GM12891 (cell line): ENCODE measurements around the gene ZBTB7B.

ENCODE experiments used
- DNase-seq: peaks from one replicate; pipeline ENCODE4 v3.0.0; 2011; ENCODE audit warnings: low spot score; ENCODE audit not compliant: insufficient read length
- FAIRE-seq: peaks from 2 replicates; lab custom pipeline; 2011; peaks lifted over from hg19 to GRCh38; lab: Jason Lieb, UNC
- PAX5 ChIP-seq: IDR thresholded peaks from 2 replicates; pipeline ENCODE4 v1.6.1; 2011; ENCODE audit warnings: low read length, moderate library complexity, mild to moderate bottlenecking; ENCODE audit not compliant: insufficient read depth, severe bottlenecking
- POLR2A ChIP-seq: IDR thresholded peaks from 2 replicates; pipeline ENCODE4 v1.6.1; 2011; ENCODE audit warnings: low read depth, low read length, control low read depth
- POLR2AphosphoS5 ChIP-seq: IDR thresholded peaks from 2 replicates; pipeline ENCODE4 v1.6.1; 2011; ENCODE audit warnings: low read depth, low read length, control low read depth
- POU2F2 ChIP-seq: IDR thresholded peaks from 2 replicates; pipeline ENCODE4 v1.6.1; 2011; ENCODE audit warnings: low read depth, mild to moderate bottlenecking, control low read depth, low read length, moderate library complexity
- SPI1 ChIP-seq: IDR thresholded peaks from 2 replicates; pipeline ENCODE4 v1.6.1; 2011; ENCODE audit warnings: low read depth, low read length, control low read depth
- TAF1 ChIP-seq: IDR thresholded peaks from 2 replicates; pipeline ENCODE4 v1.6.1; 2011; ENCODE audit warnings: low read depth, low read length, control low read depth

ZBTB7B gene

DNA sequence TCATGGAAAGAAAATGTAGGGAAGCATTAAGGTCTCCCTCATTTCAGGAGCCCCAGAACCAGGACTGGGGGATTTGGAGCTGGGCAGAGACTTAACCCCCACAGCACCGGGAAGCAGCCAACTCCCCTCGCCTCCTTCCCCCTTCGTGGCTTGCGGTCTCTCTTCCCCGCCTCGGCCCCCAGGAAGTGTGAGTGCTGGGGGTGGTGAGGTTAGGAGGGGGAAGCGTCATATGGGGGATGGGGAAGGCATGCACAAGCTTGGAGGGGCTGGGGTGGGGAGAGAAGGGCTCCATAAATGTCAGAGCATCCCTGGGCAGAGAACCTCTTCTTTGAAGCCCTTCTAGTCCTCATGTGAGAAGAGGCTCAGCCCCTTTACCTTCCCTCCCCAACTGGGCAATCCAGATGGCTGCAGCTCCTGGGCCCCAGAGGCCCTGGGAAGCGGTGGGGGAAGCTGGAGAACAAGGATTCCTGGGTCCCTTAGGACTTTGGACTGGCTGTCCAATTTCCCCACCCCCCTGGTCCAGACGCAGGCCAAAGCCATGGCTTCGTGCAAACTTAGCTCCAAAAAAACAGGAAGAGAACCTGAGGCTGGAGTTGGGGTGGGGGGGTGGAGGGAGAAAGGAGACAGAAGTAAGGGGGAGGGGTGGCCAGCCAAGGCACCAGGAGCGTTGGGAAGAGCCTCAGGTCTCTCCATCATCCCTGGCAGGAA is 7.8 kb downstream of the ZBTB7B start:
- FAIRE-seq (peak; percentile 60), DNase-seq (no peak)
- TF ChIP-seq TAF1, result no peak
- no peak for TF ChIP-seq POLR2AphosphoS5

DNA sequence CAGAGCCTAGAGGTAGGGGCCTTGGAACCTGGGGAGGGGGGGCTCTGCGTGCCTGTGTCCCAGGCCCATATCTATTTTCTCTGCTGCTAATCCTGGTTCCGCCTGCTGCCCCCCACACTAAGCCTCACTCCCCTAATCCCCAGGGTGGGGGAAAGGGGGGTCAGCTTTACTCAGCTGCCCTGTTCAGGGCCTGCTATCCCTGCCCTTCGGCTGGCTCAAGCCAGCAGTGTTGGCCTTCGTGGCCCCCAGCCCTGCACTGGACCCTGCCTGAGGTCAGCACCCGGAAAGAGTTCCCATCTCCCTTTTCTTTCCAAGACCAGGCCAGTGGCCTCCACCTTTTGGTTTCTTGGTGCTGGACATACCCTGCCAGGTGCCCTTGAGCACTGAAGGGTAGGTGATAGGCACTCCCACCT is 8.4 kb downstream of the ZBTB7B start:
- TF ChIP-seq TAF1, result no peak
- no peak for TF ChIP-seq POLR2AphosphoS5
- no peak for TF ChIP-seq POLR2A
- no peak for TF ChIP-seq PAX5
- TF ChIP-seq SPI1, result no peak
- TF ChIP-seq POU2F2, result no peak
- DNase-seq (no peak), FAIRE-seq (no peak)

DNA sequence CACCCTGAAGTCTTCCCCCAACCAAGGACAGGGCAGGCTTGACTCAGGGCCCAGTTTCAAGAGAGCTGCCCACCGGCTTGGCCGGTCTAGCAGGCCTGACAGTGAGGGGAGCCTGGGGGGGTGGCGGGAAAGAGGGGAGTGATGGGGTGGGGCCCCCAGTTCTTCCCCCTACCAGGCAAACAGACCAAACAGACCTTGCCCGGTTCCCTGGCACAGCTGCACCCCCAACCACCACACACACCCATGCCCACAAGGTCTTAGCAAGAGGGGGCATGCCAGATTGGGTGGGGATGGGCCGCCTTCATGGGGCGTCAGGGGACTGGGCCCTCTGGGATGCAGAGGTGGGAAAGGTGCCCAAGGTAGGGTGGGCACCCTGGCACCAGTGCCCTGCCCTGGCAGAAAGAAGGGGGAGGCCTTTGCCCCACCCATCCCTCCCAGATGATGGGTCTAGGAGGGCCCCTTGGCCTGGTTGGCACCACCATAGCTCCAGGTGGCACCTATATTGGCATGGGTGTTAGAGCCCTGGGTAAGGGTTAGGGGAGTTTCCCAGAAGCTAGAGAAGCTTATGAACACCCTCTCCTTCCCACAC is 8.9 kb downstream of the ZBTB7B start:
- DNase-seq, result no peak
- TF ChIP-seq TAF1, result no peak
- no peak for FAIRE-seq

DNA sequence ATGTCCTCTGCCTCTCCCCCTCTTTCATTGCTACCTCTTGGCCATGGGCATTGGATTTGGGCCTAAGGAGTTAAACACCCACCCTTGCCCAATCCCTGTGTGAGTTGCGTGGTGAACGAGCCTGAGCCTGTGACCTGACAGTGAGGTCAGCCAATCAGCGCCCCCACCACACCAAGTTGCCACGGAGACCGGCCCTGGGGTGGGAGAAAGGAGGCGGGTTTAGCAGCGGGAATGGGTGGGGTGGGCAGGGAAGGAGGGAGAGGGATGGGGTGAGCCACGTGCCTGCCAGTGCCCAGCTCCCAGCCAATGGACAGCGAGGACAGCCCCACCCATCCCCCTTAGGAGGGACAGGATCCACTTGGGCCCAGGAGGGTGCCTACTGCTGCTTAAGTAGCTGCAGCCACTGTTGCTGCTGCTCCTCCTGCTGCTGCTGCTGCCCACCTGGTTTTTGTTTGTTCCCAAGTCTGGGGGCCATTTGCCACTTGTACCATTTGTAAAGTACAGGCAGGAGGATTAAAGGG is 9.5 kb downstream of the ZBTB7B start:
- TF ChIP-seq PAX5 (no peak), SPI1 (no peak), POLR2AphosphoS5 (no peak), TAF1 (no peak), POU2F2 (no peak)
- FAIRE-seq (no peak), DNase-seq (no peak)

DNA sequence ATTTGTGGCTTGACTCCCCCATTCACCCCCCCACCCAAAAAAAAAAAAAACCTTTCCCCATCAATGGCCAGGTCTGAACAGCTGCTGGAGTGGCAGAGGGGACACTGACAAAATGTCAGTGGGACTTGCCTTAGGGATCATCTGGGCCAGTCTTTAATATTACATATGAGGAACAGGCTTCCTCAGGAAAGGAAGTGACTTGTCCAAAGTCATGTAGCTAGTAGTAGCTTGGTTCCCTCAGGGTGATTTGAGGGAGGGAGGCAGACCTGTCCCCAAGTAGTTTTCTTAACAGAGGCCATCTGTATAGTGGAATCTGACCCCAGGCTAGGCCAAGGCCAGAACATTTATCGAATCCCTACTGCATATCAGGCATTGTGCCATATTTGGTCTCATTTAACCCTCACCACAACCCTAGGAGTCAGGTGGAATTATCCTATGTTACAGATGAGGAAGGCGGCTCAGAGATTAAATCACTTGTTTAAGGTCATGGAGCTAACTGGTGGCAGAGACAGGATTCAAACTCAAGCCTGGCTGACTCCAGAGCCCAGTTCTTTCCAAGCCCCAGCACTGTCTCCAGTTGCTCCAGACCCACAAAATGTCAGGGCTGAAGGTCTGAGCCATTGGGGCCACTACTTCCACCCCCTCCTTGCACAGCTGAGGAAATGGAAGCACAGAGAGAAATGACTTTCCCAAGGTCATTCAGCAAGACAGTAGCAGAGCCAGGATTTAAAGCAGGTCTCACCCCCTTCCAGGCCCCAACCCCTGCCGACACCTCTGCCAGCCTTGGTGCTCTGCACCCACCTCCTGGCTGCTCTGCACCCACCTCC is 10.4 kb downstream of the ZBTB7B start:
- DNase-seq, result no peak
- FAIRE-seq, result no peak
- TF ChIP-seq PAX5 (no peak), TAF1 (no peak), SPI1 (no peak), POU2F2 (no peak), POLR2AphosphoS5 (no peak), POLR2A (no peak)

DNA sequence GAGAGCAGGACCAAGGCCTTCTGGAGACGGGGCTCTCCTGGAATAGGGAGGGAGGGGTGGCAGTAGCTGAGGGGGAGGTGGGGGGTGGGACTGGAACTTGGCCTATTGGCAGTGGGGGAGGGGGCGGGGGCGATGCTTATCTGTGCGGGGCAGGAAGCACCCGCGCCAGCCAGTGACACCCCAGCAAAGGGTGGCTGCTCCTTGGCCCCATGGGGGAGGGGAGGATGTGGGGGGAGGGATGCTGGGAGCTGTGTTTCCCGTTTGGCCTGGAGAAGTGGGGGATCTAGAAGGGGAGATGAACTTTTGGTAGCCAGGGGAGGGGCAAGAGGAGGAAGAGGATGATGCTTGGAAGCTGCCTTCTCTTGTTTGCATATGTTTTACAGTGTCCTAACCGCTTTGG is 11.0 kb downstream of the ZBTB7B start:
- FAIRE-seq, result peak; percentile 16
- DNase-seq, result no peak
- no peak for TF ChIP-seq POLR2A
- TF ChIP-seq PAX5, result no peak
- no peak for TF ChIP-seq TAF1
- TF ChIP-seq SPI1, result no peak

DNA sequence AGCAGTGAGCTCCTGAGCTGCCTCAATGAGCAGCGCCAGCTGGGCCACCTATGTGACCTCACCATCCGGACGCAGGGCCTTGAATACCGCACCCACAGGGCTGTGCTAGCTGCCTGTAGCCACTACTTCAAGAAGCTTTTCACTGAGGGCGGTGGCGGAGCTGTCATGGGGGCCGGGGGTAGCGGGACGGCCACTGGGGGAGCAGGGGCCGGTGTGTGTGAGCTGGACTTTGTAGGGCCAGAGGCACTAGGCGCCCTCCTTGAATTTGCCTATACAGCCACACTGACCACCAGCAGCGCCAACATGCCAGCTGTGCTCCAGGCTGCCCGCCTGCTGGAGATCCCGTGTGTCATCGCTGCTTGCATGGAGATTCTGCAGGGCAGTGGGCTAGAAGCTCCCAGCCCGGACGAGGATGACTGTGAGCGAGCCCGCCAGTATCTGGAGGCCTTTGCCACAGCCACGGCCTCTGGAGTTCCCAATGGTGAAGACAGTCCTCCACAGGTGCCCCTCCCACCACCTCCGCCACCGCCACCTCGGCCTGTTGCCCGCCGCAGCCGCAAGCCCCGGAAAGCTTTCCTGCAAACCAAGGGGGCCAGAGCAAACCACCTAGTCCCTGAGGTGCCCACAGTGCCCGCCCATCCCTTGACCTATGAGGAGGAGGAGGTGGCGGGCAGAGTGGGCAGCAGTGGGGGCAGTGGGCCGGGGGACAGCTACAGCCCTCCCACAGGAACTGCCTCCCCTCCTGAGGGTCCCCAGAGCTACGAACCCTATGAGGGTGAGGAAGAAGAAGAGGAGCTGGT is 12.3 kb downstream of the ZBTB7B start:
- TF ChIP-seq POLR2A (no peak), POLR2AphosphoS5 (no peak), TAF1 (no peak)
- no peak for FAIRE-seq
- DNase-seq, result no peak

DNA sequence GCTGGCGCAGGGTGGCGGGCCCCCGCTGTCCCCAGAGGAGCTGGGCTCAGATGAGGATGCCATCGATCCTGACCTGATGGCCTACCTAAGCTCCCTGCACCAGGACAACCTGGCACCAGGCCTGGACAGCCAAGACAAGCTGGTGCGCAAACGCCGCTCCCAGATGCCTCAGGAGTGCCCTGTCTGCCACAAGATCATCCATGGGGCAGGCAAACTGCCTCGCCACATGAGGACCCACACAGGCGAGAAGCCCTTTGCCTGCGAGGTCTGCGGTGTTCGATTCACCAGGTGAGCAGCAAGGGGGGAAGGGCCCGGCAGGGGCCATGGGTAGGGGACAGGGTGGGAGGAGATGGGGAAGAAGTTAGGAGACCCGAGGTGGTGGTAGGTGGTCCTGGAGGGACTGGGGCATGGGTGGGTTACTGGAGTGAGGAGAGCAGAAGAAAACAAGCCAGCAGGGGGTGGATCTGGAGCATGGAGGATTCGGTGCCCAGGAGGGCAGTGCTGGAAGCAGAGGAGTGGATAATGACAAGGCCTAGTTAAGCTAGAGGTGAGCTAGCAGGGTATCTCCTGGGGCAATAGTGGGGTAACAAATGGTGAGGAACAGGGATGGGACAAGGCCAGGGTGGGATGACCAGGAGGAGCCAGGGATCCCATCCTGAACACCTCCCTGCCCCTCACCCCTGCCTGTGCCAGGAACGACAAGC is 13.1 kb downstream of the ZBTB7B start:
- TF ChIP-seq POLR2AphosphoS5 (no peak), POLR2A (no peak), SPI1 (no peak)
- no peak for FAIRE-seq
- no peak for DNase-seq

DNA sequence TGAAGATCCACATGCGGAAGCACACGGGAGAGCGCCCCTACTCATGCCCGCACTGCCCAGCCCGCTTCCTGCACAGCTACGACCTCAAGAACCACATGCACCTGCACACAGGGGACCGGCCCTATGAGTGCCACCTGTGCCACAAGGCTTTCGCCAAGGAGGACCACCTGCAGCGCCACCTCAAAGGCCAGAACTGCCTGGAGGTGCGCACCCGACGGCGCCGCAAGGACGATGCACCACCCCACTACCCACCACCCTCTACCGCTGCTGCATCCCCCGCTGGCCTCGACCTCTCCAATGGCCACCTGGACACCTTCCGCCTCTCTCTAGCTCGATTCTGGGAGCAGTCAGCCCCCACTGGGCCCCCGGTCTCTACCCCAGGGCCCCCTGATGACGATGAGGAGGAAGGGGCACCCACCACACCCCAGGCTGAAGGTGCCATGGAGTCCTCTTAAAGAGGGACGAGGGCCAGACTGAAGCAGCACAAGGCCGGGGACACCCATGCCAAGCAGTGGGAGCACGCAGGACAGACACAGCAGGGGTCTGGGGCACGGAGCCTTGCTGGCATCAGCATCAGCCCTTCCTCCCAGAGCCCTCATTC is 13.7 kb downstream of the ZBTB7B start:
- FAIRE-seq, result peak; percentile 65
- no peak for TF ChIP-seq TAF1
- no peak for TF ChIP-seq POU2F2
- TF ChIP-seq POLR2A, result no peak
- TF ChIP-seq POLR2AphosphoS5, result no peak
- TF ChIP-seq PAX5, result no peak
- TF ChIP-seq SPI1, result no peak
- DNase-seq, result no peak
